ENCODE results near the gene TAF1A.

Gene TAF1A

DNA sequence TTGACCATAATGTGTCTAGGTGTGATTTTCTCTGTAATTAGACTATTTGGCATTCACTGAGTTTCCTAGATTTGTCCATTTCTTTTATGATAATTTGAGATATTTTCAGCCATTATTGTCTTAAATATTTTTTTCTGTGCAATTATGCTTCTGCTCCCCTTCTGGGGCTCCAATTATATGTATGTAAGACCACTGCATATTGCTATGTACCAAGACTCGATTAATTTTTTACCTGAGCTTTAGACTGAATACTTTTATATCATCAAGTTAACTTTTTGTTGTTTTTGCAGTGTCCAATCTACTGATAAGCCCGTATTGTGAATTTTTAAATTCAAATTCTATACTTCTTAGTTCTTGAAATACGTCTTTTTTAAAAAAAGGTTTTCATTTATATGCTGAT lies 5.1 kb upstream of the TAF1A start:
- no peak for DNase-seq

- DNase-seq = no peak
These were observed 2.4 kb upstream of the TAF1A start for GRCh38 chr1:222592171-222592570.

- DNase-seq = no peak
These were observed 1.6 kb downstream of the TAF1A start for GRCh38 chr1:222588135-222588534.

DNA sequence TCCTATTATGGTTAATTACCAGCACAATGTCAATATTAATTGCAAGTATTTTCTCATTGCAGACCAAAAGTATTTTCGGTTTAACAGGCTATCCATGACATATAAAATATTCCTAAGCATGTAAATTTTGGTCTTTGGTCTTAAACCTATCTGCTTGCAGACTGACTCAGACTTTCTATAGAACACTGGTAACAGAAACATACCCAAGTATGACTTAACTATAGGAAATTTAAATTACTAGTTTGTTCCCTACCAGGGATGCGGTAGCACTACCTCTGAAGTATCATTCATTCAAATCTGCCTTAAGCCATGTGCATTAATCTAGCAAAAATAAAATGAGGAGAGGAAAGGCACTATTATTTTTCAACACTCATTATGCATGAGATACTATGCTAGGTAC lies 2.9 kb downstream of the TAF1A start:
- no peak for DNase-seq

- no peak for DNase-seq
These were observed 6.7 kb downstream of the TAF1A start for GRCh38 chr1:222583079-222583478.

- DNase-seq = no peak
These were observed 7.5 kb downstream of the TAF1A start for GRCh38 chr1:222582099-222582774.

DNA sequence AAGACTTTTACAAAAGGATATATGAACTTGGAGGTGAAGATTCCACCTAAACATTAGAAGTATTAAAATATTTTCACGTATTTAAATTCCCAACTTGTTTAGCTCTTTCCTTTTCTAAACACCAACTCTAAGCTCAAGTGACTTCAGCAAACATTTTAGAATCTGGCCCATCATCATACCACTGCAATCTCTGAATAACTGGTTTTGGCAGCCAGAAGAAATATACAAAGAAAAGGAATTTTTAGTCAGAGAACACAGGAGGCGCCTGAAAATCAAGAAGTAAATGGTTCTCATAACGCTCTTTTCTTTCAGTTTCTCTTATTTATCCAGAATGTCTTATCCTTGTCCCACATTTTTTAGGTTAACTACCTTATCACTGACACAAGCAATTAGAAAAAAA lies 10.4 kb downstream of the TAF1A start:
- DNase-seq = no peak

DNA sequence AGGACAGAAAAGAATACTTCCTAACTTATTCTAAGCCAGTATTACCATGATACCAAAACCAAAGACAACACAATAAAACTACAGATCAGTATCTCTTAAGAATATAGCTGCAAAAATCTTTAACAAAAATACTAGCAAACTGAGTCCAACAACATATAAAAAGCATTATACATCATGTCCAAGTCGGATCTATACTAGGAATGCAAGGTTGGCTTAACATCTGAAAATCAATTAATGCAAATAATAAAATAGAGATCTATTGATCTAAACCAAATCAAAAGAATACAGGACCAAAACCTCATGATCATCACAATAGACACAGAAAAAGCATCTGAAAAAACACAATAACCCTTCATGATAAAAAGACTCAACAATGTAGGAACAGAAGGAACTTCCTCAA lies 18.9 kb downstream of the TAF1A start:
- no peak for DNase-seq

DNA sequence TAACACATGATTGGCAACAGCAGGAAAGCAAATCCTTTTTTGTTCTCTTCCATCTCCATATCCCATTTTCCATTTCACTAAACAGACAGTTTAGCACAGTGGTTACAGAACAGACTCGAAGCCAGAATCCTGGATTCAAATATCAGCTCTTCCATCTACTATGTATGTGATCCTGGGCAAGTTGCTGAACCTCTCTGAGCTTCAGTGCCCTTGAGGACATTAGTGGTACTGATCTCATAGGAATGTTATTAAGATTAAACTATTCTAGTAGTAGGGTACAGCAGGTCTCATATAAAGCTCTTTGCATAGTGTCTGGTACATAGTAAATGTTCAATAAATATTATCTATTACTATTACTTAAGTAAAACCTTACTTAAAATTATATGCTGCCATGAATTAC lies 28.1 kb downstream of the TAF1A start:
- no peak for DNase-seq

DNA sequence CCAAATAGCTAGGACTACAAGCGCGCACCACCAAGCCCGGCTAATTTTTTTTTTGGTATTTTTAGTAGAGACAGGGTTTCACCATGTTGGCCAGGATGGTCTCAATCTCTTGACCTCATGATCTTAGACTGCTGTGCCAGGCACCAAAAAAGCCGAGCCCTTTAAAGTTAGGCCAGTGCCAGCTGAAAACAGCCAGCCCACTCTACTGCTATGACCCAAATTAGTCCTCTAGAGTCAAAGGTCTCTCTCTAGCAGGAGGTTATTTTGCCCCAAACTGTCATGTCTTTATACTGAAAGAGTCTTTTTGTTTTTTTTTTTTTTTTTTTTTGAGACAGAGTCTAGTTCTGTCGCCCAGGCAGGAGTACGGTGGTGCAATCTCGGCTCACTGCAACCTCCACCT lies 32.2 kb downstream of the TAF1A start:
- no peak for DNase-seq

DNA sequence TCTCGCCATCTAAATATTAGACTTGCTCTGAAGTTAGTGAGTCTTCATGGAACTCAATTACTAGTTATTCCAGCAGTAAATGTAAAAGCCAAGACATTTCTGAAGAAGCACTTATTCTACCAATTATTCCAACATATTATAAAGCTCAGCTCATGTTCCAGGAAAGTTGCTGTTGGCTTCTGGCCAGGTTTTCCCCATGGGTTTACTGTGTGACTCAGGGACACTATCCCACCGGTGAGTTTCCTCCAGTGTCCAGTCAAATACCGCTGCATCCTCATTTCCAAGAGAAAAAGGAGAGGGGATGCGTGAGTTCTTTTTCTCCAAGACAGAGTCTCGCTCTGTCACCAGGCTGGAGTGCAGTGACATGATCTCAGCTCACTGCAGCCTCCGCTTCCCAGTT lies 32.6 kb downstream of the TAF1A start:
- no peak for DNase-seq

DNA sequence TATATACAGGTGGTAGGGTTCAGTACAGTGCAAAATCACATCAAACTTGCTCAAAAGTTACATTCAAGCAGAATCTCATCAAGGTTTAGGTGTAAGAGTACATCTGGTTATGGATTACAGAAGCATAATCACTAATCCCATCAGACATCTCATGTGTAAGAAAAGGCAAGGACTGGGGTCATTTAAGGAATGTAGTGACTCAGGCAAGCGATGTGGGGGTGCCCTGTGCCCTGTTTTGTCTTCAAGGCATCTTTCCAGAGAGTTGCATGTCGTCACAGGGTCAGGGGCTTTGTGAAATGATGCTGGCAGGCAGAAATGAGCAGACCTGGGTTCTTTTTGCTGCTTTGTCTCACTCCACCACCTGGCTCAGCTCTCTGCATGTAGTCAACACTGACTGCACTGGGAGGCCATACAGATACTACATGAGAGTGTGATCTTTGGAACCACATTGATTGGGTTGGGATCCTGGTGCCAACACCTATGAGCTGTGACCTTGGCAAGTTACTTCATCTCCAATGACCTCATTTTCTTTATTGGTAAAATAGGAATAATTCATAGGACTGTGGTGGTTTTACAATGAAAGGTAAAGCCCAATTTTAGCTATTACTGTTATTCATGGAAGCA lies 33.6 kb downstream of the TAF1A start:
- no peak for DNase-seq

DNA sequence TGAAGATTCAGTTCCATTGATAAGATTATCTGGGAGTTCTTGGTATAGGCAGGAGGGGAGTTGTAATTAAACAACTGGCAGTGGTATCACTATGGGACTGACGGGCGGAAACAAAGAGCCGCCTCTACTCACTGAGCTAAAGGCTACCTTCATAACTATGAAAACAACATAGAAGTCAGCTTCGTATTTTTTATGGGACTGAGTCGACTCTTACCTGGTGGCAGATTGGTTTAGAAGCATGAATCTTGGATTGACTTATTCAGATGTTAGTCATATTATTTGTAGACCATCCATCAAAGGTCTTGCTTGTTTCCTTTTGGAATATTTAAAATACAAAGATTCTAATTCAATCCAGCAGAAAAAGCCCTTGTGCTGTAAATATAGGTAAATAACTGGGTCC lies 35.6 kb downstream of the TAF1A start:
- DNase-seq = no peak

- no peak for DNase-seq
These were observed 36.9 kb downstream of the TAF1A start for GRCh38 chr1:222552882-222553281.

DNA sequence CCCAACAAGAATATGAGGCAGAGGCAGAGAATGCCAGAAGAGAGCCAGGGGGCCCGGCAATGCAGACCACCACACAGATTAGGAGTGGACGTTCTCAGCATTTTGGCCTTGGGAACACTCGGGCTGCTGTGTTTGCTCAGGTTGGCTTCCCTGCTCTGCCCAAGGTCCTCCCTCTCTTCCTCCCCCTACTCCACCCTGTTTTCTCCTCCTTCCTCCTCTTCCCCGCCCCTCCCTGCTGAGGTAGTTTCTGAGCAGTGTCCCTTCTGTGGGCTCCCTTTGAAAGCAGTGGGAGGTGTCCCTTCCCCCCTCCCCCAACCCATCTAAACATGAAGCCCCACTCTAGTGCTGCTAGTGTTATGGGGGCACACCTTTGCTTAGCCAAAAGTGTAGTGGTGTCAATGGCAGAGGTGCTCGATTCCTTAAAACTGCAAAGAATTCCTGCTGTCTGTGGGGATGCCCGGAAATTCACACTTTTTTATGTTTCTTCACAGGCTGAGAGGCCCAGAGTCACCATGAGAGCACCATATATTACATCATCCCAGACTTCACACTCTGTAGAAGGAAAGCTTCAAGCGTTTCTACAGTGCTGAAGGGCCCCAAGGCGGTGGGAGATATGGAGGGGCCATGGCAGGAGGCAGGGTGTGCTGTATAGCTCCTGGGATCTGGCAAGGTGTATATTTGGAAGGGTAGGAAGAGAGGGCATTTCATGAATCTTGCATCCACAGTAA lies 41.6 kb downstream of the TAF1A start, which contains the start of gene HHIPL2:
TSS of gene HHIPL2 (minus strand) at position 161 of the 728 bp plus-strand sequence. CDS start at position 101, 60 bp downstream.
- DNase-seq = no peak

DNA sequence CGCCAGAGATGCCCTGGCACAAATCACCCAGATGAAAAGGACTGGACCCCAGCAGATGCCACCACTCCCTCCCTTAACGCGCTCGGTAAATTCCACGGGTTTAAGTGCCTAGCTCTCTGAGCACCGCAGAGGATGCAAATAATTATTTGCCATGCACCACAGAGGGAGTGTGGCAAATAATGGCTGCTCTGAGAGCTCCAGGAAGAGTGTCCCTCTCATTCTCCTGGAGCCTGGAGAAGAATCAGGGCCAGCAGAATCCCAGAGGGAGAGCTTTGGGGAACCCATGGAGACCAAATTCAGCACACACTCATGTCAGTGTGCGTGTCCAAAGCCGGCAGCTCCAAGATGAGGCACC lies 42.5 kb downstream of the TAF1A start:
- no peak for DNase-seq

GRCh38 chr1:222546548-222547259 lies 43.0 kb downstream of the TAF1A start:
- DNase-seq = no peak

DNA sequence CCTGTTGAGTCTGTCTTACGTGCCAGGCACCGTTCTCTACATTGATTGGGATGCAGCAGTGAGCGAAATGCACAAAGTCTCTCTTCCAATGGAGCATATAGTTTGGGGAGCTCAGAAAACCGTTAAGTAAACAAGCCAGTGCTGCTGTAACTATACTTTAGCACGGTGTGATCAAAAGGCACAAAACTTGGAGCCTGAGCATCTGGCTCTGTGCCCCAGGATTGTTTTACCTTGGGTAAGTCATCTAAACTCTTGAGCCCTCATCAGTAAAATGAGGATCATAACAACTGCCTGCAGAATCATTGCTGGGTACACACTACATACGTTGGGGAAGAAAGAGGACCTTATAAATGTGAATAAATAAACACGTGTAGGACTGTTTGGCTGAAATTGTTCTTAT lies 43.6 kb downstream of the TAF1A start:
- DNase-seq = no peak

- no peak for DNase-seq
These were observed 45.9 kb downstream of the TAF1A start for GRCh38 chr1:222543817-222544216.

DNA sequence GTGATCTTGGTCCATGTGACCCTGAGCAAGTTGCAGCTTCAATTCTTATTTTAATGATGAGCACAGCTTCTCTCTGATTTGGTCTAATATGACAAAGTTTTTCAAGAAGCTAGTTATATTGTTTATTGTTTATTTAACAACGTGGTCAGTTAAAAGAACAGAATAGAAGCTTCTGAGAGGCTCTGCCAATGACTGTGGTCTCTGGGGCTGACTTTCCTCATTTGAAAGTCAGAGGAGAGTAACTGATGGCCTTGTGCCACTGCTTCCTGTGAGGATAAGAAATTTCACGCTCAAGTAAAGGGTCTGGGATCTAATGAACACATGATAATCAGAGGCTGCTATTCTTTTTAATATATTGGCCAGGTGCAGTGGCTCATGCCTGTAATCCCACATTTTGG lies 49.1 kb downstream of the TAF1A start:
- no peak for DNase-seq

DNA sequence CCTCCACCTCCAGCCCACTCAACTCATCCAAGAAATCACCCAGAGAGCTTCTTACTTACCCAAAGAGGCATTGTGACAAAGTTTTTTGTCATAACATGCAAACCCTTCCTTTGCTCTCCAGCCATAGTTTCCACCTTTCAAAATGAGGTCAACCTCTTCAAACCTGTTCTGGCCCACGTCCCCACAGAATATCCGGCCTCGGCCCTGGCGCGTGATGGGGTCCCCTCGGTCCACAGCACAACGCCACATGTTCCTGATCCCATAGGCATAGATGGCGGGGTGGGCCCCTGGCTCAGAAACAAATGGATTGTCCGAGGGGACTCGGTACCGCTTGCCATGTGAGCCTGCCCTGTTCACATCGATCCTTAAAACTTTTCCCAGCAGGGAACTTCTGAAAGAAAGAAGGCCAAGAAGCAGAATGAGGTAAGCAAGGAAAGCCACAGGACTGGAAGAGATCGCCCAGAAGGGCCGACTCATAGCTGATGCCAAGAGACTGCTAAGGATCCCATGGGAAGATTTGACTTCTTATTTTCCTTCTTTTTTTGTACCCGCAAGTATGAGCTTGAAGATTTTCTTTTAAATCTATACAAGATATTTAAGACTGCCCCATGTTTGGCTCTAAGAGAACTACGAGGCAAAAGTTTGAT lies 49.7 kb downstream of the TAF1A start:
- DNase-seq = no peak

DNA sequence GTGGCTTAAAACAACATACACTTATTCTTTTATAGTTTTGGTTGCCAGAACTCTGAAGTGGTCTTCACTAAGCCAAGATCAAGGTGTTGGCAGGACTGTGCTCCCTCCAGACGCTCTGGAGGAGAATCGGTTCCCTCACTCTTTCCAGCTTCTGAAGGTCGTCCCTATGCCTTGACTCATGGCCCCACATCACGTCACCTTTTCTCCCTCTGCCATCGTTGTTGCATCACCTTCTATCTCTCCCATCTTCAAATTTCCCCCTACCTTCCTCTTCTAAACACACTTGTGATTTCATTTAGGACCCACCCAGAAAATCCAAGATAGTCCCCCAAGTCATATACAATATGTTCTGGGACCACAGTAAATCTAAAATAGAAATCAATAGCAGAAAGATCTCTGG lies 54.3 kb downstream of the TAF1A start:
- no peak for DNase-seq

DNA sequence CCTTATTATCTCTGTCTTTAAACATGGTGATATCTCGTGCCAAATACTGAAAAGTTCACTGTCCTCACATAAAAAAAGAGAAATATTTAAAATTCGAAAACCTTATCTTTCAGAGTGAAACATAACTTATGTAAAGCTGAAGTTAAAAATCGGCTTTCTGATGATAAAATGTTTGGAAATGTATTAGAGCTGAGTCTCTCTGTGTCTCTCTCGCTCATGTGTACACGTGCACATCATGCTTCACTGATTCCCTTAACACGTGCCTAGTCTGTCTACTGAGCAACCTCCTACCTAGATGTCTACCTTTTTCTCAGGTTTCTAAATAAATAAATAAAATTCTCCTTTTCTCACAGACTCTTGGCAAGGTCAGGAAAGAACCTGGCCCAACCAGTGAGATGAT lies 58.9 kb downstream of the TAF1A start:
- DNase-seq = no peak

Data from activated T-cell treated with anti-CD3 and anti-CD28 coated beads for 4 hours (primary cell).